ENCODE measurements around the gene FOXJ1. TPM values are rescaled to one million over a fixed set of nuclear protein-coding genes. Genes with fewer than 3 reads are reported as not detected.

FOXJ1 gene
- total and polyA plus RNA-seq, 2 of the 4 experiments (the other 2 are of a cell fraction), result 0.05 TPM; not detected in 1

DNA sequence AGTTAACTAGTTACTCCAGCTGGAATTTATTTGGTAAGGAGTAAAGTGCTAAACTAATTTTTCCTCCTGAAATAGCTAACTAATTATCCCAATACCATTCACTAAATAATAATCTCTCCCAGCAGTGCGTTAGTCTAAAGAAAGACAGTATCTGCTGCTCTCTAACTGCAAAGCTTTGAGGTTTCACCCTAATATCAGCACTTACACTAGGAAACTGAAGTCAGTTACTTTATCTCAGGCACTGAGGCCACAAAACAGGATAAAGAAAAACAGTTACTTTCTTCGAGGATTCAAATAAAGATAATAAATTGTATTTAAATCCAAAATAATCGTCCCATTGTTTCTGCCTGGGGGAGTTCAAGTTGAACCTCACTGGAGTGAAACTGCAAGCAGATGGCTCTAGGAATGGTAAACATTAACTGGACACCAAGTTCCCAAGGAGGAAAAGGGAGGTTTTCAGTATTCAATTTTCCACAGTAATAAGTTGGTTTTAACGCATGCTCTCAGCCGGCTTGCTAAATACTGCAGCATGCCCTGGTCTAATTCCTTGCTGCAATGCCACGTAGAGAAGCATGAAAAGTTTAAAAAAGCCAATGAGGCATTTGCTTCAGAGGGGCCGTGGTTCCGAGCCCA lies 20.0 kb upstream of the FOXJ1 start:
- H3K4me2 ChIP-seq (ENCODE audit: low read depth, low read length), result no peak overlapping the region
- no peak overlapping the region for H2BK15ac ChIP-seq (ENCODE audit: low read depth, low read length)
- TF ChIP-seq, protein P1, sequence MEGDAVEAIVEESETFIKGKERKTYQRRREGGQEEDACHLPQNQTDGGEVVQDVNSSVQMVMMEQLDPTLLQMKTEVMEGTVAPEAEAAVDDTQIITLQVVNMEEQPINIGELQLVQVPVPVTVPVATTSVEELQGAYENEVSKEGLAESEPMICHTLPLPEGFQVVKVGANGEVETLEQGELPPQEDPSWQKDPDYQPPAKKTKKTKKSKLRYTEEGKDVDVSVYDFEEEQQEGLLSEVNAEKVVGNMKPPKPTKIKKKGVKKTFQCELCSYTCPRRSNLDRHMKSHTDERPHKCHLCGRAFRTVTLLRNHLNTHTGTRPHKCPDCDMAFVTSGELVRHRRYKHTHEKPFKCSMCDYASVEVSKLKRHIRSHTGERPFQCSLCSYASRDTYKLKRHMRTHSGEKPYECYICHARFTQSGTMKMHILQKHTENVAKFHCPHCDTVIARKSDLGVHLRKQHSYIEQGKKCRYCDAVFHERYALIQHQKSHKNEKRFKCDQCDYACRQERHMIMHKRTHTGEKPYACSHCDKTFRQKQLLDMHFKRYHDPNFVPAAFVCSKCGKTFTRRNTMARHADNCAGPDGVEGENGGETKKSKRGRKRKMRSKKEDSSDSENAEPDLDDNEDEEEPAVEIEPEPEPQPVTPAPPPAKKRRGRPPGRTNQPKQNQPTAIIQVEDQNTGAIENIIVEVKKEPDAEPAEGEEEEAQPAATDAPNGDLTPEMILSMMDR (conservative IDR thresholded peaks at IDR 0.05; ENCODE audit: low read depth, low read length), result no peak
- TF ChIP-seq CHD1 (IDR thresholded peaks at IDR 0.05; ENCODE audit: low read depth, low read length) (no peak), MXI1 (IDR thresholded peaks at IDR 0.05; ENCODE audit: borderline replicate concordance, low read depth, low read length) (no peak), MAFK (IDR thresholded peaks at IDR 0.05; ENCODE audit: low read depth, low read length) (no peak), CEBPB (IDR thresholded peaks at IDR 0.05; ENCODE audit: low read depth, low read length) (no peak)
- TF ChIP-seq, protein P2, sequence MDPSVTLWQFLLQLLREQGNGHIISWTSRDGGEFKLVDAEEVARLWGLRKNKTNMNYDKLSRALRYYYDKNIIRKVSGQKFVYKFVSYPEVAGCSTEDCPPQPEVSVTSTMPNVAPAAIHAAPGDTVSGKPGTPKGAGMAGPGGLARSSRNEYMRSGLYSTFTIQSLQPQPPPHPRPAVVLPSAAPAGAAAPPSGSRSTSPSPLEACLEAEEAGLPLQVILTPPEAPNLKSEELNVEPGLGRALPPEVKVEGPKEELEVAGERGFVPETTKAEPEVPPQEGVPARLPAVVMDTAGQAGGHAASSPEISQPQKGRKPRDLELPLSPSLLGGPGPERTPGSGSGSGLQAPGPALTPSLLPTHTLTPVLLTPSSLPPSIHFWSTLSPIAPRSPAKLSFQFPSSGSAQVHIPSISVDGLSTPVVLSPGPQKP (IDR thresholded peaks at IDR 0.05; ENCODE audit: borderline replicate concordance, low read depth, low read length), result no peak
- intact Hi-C loops (cut with micrococcal nuclease) (no loop called here), in situ Hi-C loops (cut with MboI; ENCODE audit: low sequenced_read_pairs) (no loop called here), dilution Hi-C loops (cut with HindIII; ENCODE audit: low sequenced_read_pairs, unreplicated experiment) (no loop called here)
- H2BK20ac ChIP-seq (ENCODE audit: low read depth, low read length), result no peak overlapping the region
- ChIA-PET CTCF (interaction anchor here (0.8 kb wide), 1 partner anchor 21 kb away, joined by 3 read pairs; no protein-coding TSS in a partner anchor), POLR2A (ENCODE audit: unreplicated experiment) (no interaction called here)
- peaks cover 5% of the 10 kb centered on the region for H3K27me3 ChIP-seq (ENCODE audit: control insufficient read depth, insufficient read depth, low read length)
- no peak overlapping the region for H3K23ac ChIP-seq (ENCODE audit: low read depth, low read length)
- DNase-seq (no peak), ATAC-seq (ENCODE audit: low read depth) (no peak)
- no peaks in the 10 kb centered on the region for H3K4me1 ChIP-seq (ENCODE audit: control insufficient read depth, insufficient read depth, low read length)
- no peak overlapping the region for H4K5ac ChIP-seq (ENCODE audit: low read depth, low read length)
- no peak overlapping the region for H3K18ac ChIP-seq (ENCODE audit: low read depth, low read length)
- H2AFZ ChIP-seq (replicated peaks; ENCODE audit: low read length, poor library complexity), result no peak overlapping the region
- no peak overlapping the region for H2AK5ac ChIP-seq (ENCODE audit: low read depth, low read length)
- no peak overlapping the region for H3K27ac ChIP-seq (ENCODE audit: insufficient read depth, low read length)
- no peaks in the 10 kb centered on the region for H3K36me3 ChIP-seq (ENCODE audit: control insufficient read depth, insufficient read depth, low read length)
- H2AK9ac ChIP-seq (replicated peaks; ENCODE audit: low read depth, low read length, poor library complexity), result no peak overlapping the region
- H3K4me3 ChIP-seq (ENCODE audit: insufficient read depth, low read depth, low read length), result no peak overlapping the region
- no peak overlapping the region for H2BK120ac ChIP-seq (ENCODE audit: low read depth, low read length)
- H3K4ac ChIP-seq (ENCODE audit: low read depth, low read length), result no peak overlapping the region
- H4K20me1 ChIP-seq (ENCODE audit: insufficient read depth, low read length), result no peaks in the 10 kb centered on the region
- H4K8ac ChIP-seq (ENCODE audit: low read depth in 2 of 2, low read length in 2 of 2), result no peak overlapping the region
- H2BK5ac ChIP-seq (ENCODE audit: low read depth, low read length, poor library complexity, severe bottlenecking), result no peak overlapping the region
- H4K91ac ChIP-seq (ENCODE audit: insufficient read depth, low read depth, low read length), result no peak overlapping the region
- no peak overlapping the region for H3K56ac ChIP-seq (ENCODE audit: extremely low read depth, insufficient read depth, low read length)
- 75% methylated on average over 3 of the region's 8 CpGs; no CpG with 5 or more reads in 1 of the 2 experiments for WGBS, 2 experiments (ENCODE audit: extremely low coverage in 2 of 2, insufficient read length in 1 of 2)
- H3K79me1 ChIP-seq (ENCODE audit: low read depth in 1 of 2, low read length in 2 of 2), result no peaks in the 10 kb centered on the region
- no peaks in the 10 kb centered on the region for H3K9me1 ChIP-seq (ENCODE audit: insufficient read depth, low read length)
- H3K14ac ChIP-seq (replicated peaks; ENCODE audit: low read depth, low read length), result no peak overlapping the region
- no peak overlapping the region for H3K9ac ChIP-seq (ENCODE audit: low read depth, low read length)
- no peaks in the 10 kb centered on the region for H3K9me3 ChIP-seq (ENCODE audit: control insufficient read depth, insufficient read depth, low read length)
- BruUV-seq (replicated peaks), result no TSS peak

All from IMR-90 (cell line).